PC-9 (cell line): Measurements from ENCODE around the gene SLC35A5. TPM values are rescaled to one million over a fixed set of nuclear protein-coding genes. Genes with fewer than 3 reads are reported as not detected.

ENCODE experiments used
- BruUV-seq: library from RNA; stranded (reverse); fragments of 400-500 nt; replicated peaks from 2 replicates; lab custom pipeline; 2021; lab: Mats Ljungman, UMichigan
- CTCF ChIA-PET: fragments of 300-600 bp; sonication (Branson Sonifier 250); formaldehyde crosslinking; loops from one replicate; lab custom pipeline; 2022; ENCODE audit warnings: antibody characterized with exemption; lab: Charles Lee
- POLR2A ChIA-PET: fragments of 300-600 bp; sonication (Branson Sonifier 250); formaldehyde crosslinking; loops from one replicate; lab custom pipeline; 2022; ENCODE audit warnings: antibody characterized with exemption; ENCODE audit not compliant: unreplicated experiment; lab: Charles Lee
- DNase-seq, 2 experiments: peaks; one replicate each; pipeline versions ENCODE4 v3.0.0 to v3.0.0-alpha.2; 2015 to 2022; ENCODE audit warnings: mixed read lengths in 1 of 2
- H2AFZ ChIP-seq: fragments of 200-600 bp; sonication (generic); 2 replicates; pipeline ENCODE4 v1.8.1; 2017; ENCODE audit warnings: antibody characterized with exemption
- H3F3A ChIP-seq: fragments of 200-600 bp; sonication (generic); 2 replicates; pipeline ENCODE4 v1.8.1; 2017; ENCODE audit warnings: antibody characterized with exemption, mild to moderate bottlenecking, low read depth; ENCODE audit not compliant: insufficient read depth
- H3K27ac ChIP-seq: fragments of 200-600 bp; sonication (generic); 2 replicates; pipeline ENCODE4 v1.6.1; 2016; ENCODE audit warnings: mixed run types
- H3K27me3 ChIP-seq: fragments of 200-600 bp; sonication (generic); 2 replicates; pipeline ENCODE4 v1.6.1; 2016; ENCODE audit warnings: low read depth, mixed run types; ENCODE audit not compliant: insufficient read depth
- H3K36me3 ChIP-seq: fragments of 200-600 bp; sonication (generic); 2 replicates; pipeline ENCODE4 v1.6.1; 2016; ENCODE audit warnings: low read depth, mixed run types
- H3K4me1 ChIP-seq: fragments of 200-600 bp; sonication (generic); replicated peaks from 2 replicates; pipeline ENCODE4 v1.6.1; 2016; ENCODE audit warnings: mixed run types; ENCODE audit not compliant: insufficient read depth
- H3K4me2 ChIP-seq: fragments of 200-600 bp; sonication (generic); 2 replicates; pipeline ENCODE4 v1.6.1; 2017; ENCODE audit warnings: mixed run types
- H3K4me3 ChIP-seq: fragments of 200-600 bp; sonication (generic); 2 replicates; pipeline ENCODE4 v1.6.1; 2016; ENCODE audit warnings: mixed run types
- H3K79me2 ChIP-seq: fragments of 200-600 bp; sonication (generic); 2 replicates; pipeline ENCODE4 v1.6.1; 2017; ENCODE audit warnings: low read depth, mixed run types
- H3K9me2 ChIP-seq: fragments of 200-600 bp; sonication (generic); 2 replicates; pipeline ENCODE4 v1.8.1; 2017; ENCODE audit warnings: mild to moderate bottlenecking; ENCODE audit not compliant: insufficient read depth
- H3K9me3 ChIP-seq: fragments of 200-600 bp; sonication (generic); 2 replicates; pipeline ENCODE4 v1.8.1; 2016; ENCODE audit warnings: low read depth; ENCODE audit not compliant: insufficient read depth
- H4K20me1 ChIP-seq: fragments of 200-600 bp; sonication (generic); 2 replicates; pipeline ENCODE4 v1.8.1; 2017; ENCODE audit not compliant: insufficient read depth
- EZH2 ChIP-seq: fragments of 200-600 bp; sonication (generic); IDR thresholded peaks from 2 replicates; pipeline ENCODE4 v1.8.0; 2017; ENCODE audit warnings: antibody characterized with exemption, low read depth
- intact Hi-C: fragments of 100-400 bp; cut with micrococcal nuclease; formaldehyde crosslinking; loops from one replicate; pipeline ENCODE4 v1.10.0; 2022; ENCODE audit not compliant: unreplicated experiment
- total RNA-seq: library from RNA; stranded (reverse); gene quantifications from 2 replicates; pipeline ENCODE4 v1.2.3, GENCODE V29; 2021
- TF ChIP-seq, protein P1 (sequence below): fragments of 200-600 bp; sonication (generic); conservative IDR thresholded peaks from 2 replicates; pipeline ENCODE4 v1.6.1; 2017; ENCODE audit warnings: mixed run types, antibody characterized with exemption, mild to moderate bottlenecking, moderate library complexity

SLC35A5 gene
- total RNA-seq, 1 experiment from 2014 or later: 35.7 TPM

GRCh38 chr3:112627919-112628466, 66.1 kb downstream of the SLC35A5 start:
- Histone ChIP-seq H3K4me3 (no peak overlapping the region), H3K9me2 (no peaks in the 10 kb centered on the region), H3K4me1 (peaks cover 25% of the 10 kb centered on the region), H4K20me1 (no peaks in the 10 kb centered on the region), H3K4me2 (no peak overlapping the region), H3K36me3 (no peaks in the 10 kb centered on the region), H3K79me2 (no peaks in the 10 kb centered on the region), H3F3A (peaks cover 6% of the 10 kb centered on the region; the same call in 1 of the 2 replicates), H2AFZ (no peak overlapping the region), H3K27ac (no peak overlapping the region), H3K9me3 (no peaks in the 10 kb centered on the region), H3K27me3 (no peaks in the 10 kb centered on the region)
- TF ChIP-seq EZH2: no peak
- TF ChIP-seq, protein P1, sequence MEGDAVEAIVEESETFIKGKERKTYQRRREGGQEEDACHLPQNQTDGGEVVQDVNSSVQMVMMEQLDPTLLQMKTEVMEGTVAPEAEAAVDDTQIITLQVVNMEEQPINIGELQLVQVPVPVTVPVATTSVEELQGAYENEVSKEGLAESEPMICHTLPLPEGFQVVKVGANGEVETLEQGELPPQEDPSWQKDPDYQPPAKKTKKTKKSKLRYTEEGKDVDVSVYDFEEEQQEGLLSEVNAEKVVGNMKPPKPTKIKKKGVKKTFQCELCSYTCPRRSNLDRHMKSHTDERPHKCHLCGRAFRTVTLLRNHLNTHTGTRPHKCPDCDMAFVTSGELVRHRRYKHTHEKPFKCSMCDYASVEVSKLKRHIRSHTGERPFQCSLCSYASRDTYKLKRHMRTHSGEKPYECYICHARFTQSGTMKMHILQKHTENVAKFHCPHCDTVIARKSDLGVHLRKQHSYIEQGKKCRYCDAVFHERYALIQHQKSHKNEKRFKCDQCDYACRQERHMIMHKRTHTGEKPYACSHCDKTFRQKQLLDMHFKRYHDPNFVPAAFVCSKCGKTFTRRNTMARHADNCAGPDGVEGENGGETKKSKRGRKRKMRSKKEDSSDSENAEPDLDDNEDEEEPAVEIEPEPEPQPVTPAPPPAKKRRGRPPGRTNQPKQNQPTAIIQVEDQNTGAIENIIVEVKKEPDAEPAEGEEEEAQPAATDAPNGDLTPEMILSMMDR: no peak
- DNase-seq: no peak
- intact Hi-C loops: no loop called here
- ChIA-PET CTCF (no interaction called here), POLR2A (interaction anchor here (0.6 kb wide), 1 partner anchor 14 kb away, joined by 3 read pairs; no protein-coding TSS in a partner anchor)
- BruUV-seq: no TSS peak

DNA sequence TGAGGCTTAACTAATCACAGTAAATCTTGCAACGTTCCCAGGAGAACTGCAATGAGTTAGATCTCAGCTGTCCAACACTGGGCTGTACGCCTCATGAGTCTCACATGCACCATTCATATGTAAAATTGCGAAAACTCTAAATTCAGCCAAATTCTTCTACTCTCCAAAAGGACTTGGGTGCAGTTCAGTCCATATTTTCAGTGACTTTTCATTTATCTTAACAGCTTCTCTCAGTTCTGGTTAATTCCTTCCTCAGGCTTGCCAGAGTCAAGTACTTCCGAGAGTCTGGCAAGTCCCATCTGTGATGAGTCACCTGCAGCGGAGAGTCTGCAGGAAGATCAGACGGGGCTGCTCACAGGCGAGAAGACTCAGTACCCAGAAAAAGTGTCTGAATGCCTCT, 67.6 kb downstream of the SLC35A5 start:
- H3K79me2 ChIP-seq: no peaks in the 10 kb centered on the region
- peaks cover 19% of the 10 kb centered on the region for H3K4me1 ChIP-seq
- H4K20me1 ChIP-seq: no peaks in the 10 kb centered on the region
- no peaks in the 10 kb centered on the region for H3F3A ChIP-seq
- no TSS peak for BruUV-seq
- no peak overlapping the region for H3K4me2 ChIP-seq
- TF ChIP-seq, protein P1: no peak
- no peak for TF ChIP-seq EZH2
- H3K36me3 ChIP-seq: no peaks in the 10 kb centered on the region
- H3K9me3 ChIP-seq: no peaks in the 10 kb centered on the region
- peak in 1 of 2 experiments; percentile 43 for DNase-seq
- H2AFZ ChIP-seq: no peak overlapping the region
- no peak overlapping the region for H3K27ac ChIP-seq
- no peaks in the 10 kb centered on the region for H3K9me2 ChIP-seq
- ChIA-PET CTCF (no interaction called here), POLR2A (interaction anchor here (0.6 kb wide), 1 partner anchor 391 kb away, joined by 11 read pairs; no protein-coding TSS in a partner anchor)
- intact Hi-C loops: no loop called here
- no peaks in the 10 kb centered on the region for H3K27me3 ChIP-seq
- H3K4me3 ChIP-seq: no peak overlapping the region

- Histone ChIP-seq H3K9me2 (no peaks in the 10 kb centered on the region), H3K79me2 (no peaks in the 10 kb centered on the region), H3K27ac (no peak overlapping the region), H3K27me3 (no peaks in the 10 kb centered on the region), H3K9me3 (no peaks in the 10 kb centered on the region), H2AFZ (no peak overlapping the region), H3K4me3 (no peak overlapping the region), H4K20me1 (no peaks in the 10 kb centered on the region), H3K4me1 (0 out of 2 replicates have a peak, but pooled peaks cover 10% of the 10 kb centered on the region), H3K4me2 (no peak overlapping the region), H3F3A (no peaks in the 10 kb centered on the region), H3K36me3 (no peaks in the 10 kb centered on the region)
- CTCF ChIA-PET: no interaction called here
- TF ChIP-seq EZH2: no peak
- TF ChIP-seq, protein P1: no peak
- POLR2A ChIA-PET: interaction anchor here (0.5 to 0.7 kb wide), 2 partner anchors 15 to 121 kb away, joined by 4 to 8 read pairs; no protein-coding TSS in a partner anchor
- no TSS peak for BruUV-seq
- intact Hi-C loops: no loop called here
- no peak for DNase-seq
These were observed 69.4 kb downstream of the SLC35A5 start for GRCh38 chr3:112631257-112631656.
